T-helper 9 cell (primary cell): ENCODE data around the gene SMC6.
A peak's percentile ranks its signal among the peaks of the same experiment; 100 is the strongest.

Experiments
- DNase-seq: peaks from one replicate; pipeline ENCODE4 v3.0.0-alpha.2; 2020

The SMC6 gene

GRCh38 chr2:17763641-17764333 is 10.2 kb upstream of the SMC6 start:
- DNase-seq = no peak

- no peak for DNase-seq
Observed at GRCh38 chr2:17762451-17762850, 8.8 kb upstream of the SMC6 start.

- DNase-seq = no peak
Observed at GRCh38 chr2:17759805-17760204, 6.2 kb upstream of the SMC6 start.

GRCh38 chr2:17758118-17758517 is 4.5 kb upstream of the SMC6 start:
- no peak for DNase-seq

DNA sequence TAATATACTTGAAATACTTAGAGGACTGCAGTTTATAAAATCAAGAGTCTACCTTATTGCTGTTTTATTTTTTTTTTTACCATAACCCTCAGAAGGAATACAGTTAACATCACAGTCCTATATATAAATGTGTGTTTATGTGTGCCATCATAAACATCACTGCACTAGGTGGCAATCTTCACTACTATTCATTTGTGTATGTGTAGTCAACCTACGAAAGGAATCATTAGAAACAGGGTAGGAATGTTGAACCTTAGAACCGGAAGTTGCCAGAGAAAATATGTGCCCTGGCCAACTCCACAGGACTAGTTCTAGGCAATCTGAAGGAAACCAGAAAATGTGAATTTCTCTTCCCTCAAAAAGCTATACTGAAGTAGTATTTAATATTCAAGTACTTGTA is 3.7 kb upstream of the SMC6 start:
- DNase-seq = no peak

- no peak for DNase-seq
Observed at GRCh38 chr2:17756668-17757067, 3.1 kb upstream of the SMC6 start.

GRCh38 chr2:17754773-17755425 is 1.3 kb upstream of the SMC6 start:
- DNase-seq = no peak

DNA sequence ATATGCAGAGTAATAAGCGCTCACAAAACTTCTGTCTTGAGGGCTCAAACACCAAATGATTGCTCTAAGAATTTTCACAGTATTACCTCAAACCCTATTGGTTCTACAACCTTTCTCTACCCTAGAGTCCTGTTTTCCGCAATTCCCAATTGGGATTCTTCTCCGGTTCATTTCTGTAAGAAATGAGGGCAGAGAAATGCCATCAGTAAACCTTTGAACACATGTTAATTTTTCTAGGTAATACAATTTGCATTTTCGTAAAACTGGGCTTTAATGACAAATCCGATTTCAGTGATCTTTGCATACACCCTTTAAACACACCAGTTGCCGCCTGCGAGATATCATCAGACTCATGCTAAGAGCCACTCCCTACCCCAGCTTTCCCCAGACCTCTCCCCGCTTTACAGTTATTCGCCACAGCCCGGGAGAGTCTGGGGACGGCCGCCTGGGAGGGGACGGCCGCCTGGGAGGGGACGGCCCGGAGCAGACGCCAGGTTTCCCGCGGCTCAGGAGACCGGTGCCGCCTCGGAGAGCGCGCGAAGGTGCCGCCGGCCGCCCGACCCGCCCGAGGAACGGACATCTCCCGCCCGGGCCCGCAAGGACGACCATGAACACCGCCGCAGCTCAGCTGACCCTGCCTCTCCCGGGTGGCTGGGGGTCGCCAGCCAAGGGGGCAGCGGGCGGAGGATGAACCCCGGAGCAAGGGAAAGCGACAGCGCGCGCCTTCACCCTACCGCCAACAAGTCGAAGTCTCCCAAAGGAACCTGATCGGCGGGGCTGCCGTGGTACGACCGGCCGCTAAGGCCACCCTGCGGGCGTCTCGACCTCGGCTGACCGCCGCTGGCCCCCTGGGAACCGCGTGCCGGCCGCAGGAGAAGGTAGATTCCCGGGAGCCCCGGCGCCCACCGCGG is 463 bp downstream of the SMC6 start:
- DNase-seq = peak; percentile 31

- no peak for DNase-seq
Observed at GRCh38 chr2:17752246-17752645, 1.4 kb downstream of the SMC6 start.

GRCh38 chr2:17749753-17750438 is 3.7 kb downstream of the SMC6 start:
- DNase-seq = no peak

DNA sequence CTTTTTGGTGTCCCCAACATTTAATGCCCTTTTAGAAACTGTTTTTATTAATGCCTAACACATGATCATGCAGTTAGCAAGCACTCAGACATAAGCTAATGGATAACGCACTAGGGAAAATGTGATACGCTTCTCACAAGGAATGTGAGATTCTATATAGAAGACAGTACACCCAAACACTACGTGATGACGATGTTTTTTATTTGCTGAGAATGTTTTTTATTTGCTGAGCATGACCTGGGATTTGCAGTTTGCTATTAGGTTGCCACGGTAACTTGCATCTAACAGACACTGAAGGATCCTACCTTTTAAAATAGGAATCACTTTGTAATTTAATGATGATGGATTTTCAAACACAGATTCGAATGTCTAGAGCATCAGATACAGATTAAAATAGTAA is 4.9 kb downstream of the SMC6 start:
- DNase-seq = no peak

DNA sequence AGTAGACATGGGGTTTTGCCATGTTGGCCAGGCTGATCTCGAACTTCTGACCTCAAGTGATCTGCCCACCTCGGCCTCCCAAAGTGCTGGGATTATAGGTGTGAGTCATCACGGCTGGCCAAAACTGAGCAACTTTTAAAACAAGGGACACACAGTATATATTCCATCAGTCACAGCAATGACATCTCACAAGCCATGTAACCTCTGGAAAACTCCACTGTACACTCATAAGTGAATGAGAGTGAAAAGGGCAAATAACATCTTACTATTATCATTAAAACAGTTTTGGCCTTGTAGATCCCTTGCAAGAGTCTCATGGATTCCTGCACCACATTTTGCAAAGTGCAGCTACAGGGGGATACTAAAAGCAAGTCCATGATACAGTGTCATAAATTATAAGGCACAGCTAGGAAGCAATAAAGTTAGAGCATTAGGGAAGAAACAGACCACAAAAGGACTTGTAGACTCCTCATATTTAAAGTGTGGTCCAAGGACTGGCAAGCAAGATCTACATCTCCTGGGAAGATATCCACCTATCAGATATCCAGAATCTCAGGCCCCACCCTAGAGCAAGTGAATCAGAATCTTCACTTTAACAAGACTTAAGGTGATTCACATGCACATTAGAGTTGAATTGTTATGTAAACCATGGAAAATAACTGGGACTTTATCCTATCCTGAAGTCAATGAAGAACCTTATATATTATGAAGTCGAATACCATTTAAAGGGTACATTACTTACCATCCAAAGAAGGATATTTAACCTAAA is 5.7 kb downstream of the SMC6 start:
- no peak for DNase-seq

DNA sequence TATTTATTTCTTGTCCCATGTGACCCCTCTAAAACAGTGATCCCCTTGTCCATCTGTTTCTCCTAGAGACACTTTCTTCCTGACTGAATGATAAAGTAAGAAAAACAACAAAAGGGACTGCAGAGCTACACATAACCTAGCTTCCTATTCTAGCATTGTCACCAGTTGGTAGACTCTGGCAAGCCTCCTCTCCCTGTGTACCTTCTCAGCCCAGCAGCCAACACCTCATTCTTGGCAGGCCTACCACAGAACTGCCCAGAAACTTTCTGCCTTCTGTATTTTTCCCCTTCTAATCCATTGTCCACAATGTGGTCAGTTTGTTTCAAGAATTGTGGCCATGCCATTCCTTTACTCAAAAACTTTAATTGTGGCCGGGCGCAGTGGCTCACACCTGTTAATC is 13.4 kb downstream of the SMC6 start:
- DNase-seq = no peak

GRCh38 chr2:17736989-17737388 is 16.6 kb downstream of the SMC6 start:
- no peak for DNase-seq

GRCh38 chr2:17735864-17736263 is 17.7 kb downstream of the SMC6 start:
- no peak for DNase-seq

GRCh38 chr2:17733599-17733998 is 20.0 kb downstream of the SMC6 start:
- DNase-seq = no peak

DNA sequence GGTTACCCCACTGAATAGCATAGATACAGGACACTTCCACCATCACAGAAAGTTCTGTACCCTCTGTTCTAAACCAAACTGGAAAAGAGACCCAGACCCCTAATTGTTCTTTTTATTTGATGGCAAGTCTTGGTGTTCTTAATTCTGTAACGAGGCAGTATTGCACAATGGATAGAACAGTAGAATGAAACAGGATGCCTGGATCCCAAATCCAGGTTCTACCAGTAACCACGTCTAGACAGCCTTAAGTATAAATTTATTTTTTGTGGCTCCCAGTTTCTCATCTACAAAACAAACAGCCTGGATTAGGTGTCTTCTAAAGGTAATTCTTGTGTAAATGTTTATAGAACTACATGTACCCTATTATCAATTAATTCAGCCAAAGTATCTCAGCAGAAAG is 23.7 kb downstream of the SMC6 start:
- DNase-seq = no peak

DNA sequence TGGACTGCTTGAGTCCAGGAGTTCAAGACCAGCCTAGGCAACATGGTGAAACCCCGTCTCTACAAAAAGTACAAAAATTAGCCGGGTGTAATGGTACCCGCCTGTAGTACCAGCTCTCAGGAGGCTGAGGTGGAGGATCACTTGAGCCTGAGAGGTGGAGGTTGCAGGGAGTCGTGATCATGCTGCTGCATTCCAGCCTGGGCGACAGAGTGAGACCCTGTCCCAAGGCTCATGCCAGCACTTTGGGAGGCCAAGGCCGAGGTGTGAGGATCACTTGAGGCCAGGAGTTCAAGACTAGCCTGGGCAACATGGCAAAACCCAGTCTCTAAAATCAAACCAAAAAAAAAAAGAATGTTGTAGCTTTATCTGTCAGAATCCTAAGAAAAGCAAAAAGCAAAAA is 25.4 kb downstream of the SMC6 start:
- DNase-seq = no peak

DNA sequence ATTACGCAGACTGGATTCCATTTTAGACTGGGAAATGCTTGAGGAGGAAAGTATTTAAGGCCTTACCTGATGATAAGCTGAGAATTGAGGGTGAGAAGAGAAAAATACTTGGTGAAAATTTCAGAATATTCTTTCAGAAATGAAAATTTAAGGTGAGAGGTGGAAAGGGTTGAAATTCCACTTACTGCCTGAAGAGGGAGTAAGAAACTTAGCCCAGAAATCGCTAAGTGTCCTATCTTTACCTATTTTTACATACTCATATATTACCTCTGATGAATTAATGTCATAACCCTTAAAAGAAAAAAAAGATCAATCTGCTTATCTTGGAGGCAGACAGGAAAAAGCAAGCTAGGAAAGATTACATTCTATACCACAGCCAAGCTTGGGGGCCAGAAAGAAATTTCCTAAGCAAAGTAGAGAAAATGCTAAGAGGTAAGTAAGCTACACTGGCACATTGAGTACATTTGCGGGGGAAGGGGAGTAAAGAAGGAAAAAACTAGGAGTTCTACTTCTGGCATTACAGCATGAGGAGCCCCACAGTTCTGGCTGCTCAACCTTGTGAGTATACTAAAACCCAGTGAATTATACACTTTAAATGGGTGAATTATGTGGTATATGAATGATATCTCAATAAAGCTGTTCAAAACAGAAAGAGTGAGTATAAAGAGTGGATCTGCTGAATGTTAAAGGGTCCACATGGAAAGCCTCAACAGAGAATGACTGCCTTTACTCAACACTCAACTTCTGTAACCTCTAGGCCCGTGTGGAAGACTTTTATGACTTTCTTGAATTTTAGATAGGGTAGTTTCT is 33.8 kb downstream of the SMC6 start:
- DNase-seq = no peak

- no peak for DNase-seq
Observed at GRCh38 chr2:17718689-17719088, 34.9 kb downstream of the SMC6 start.

DNA sequence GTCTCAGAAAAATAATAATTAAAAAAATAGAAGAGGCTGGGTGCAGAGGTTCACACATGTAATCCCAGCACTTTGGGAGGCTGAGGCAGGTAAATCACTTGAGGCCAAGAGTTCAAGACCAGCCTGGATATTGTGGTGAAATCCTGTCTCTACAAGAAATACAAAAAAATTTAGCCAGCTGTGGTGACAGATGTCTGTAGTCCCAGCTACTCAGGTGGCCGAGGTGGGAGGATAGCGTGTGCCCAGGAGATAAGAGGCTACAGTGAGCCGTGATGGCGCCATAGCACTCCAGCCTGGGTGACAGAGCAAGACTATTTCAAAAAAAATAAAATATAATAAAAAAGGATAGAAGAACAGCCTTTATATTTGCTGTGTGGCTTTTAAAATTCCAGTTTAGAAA is 35.9 kb downstream of the SMC6 start:
- DNase-seq = no peak

- DNase-seq = no peak
Observed at GRCh38 chr2:17713291-17713690, 40.3 kb downstream of the SMC6 start.
